ENCODE data around the gene MYO3A. TPM values are rescaled to one million over a fixed set of nuclear protein-coding genes. Genes with fewer than 3 reads are reported as not detected.

Gene MYO3A
- polyA plus RNA-seq, 1 experiment: not detected

GRCh38 chr10:26173837-26174236 lies 239.8 kb downstream of the MYO3A start:
- CTCF ChIA-PET: interaction anchor here (1.4 kb wide), 1 partner anchor 20 kb away, joined by 5 read pairs; no protein-coding TSS in a partner anchor
- POLR2A ChIA-PET: no interaction called here
- TF ChIP-seq, protein P1, sequence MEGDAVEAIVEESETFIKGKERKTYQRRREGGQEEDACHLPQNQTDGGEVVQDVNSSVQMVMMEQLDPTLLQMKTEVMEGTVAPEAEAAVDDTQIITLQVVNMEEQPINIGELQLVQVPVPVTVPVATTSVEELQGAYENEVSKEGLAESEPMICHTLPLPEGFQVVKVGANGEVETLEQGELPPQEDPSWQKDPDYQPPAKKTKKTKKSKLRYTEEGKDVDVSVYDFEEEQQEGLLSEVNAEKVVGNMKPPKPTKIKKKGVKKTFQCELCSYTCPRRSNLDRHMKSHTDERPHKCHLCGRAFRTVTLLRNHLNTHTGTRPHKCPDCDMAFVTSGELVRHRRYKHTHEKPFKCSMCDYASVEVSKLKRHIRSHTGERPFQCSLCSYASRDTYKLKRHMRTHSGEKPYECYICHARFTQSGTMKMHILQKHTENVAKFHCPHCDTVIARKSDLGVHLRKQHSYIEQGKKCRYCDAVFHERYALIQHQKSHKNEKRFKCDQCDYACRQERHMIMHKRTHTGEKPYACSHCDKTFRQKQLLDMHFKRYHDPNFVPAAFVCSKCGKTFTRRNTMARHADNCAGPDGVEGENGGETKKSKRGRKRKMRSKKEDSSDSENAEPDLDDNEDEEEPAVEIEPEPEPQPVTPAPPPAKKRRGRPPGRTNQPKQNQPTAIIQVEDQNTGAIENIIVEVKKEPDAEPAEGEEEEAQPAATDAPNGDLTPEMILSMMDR (IDR thresholded peaks at IDR 0.05; ENCODE audit: insufficient read depth, low read depth, low read length): no peak
- Histone ChIP-seq H3K36me3 (ENCODE audit: control insufficient read depth, insufficient read depth, low read length) (no peaks in the 10 kb centered on the region), H3K27me3 (ENCODE audit: control insufficient read depth, insufficient read depth, low read length) (no peaks in the 10 kb centered on the region), H3K4me3 (ENCODE audit: low read depth, low read length) (no peak overlapping the region)
- DNase-seq (ENCODE audit: low read depth): no peak

GRCh38 chr10:26177341-26177740 lies 243.3 kb downstream of the MYO3A start:
- no peak overlapping the region for H3K4me3 ChIP-seq (ENCODE audit: low read depth, low read length)
- CTCF ChIA-PET: interaction anchor here (0.9 kb wide), 1 partner anchor 302 kb away, joined by 3 read pairs; no protein-coding TSS in a partner anchor
- no peaks in the 10 kb centered on the region for H3K27me3 ChIP-seq (ENCODE audit: control insufficient read depth, insufficient read depth, low read length)
- DNase-seq (ENCODE audit: low read depth): no peak
- TF ChIP-seq, protein P1 (IDR thresholded peaks at IDR 0.05; ENCODE audit: insufficient read depth, low read depth, low read length): no peak
- POLR2A ChIA-PET: no interaction called here
- H3K36me3 ChIP-seq (ENCODE audit: control insufficient read depth, insufficient read depth, low read length): no peaks in the 10 kb centered on the region

GRCh38 chr10:26194275-26194674 lies 260.2 kb downstream of the MYO3A start:
- Histone ChIP-seq H3K36me3 (ENCODE audit: control insufficient read depth, insufficient read depth, low read length) (no peaks in the 10 kb centered on the region), H3K4me3 (ENCODE audit: low read depth, low read length) (no peak overlapping the region), H3K27me3 (ENCODE audit: control insufficient read depth, insufficient read depth, low read length) (no peaks in the 10 kb centered on the region)
- CTCF ChIA-PET: interaction anchor here (1.0 kb wide), 1 partner anchor 20 kb away, joined by 5 read pairs; no protein-coding TSS in a partner anchor
- POLR2A ChIA-PET: no interaction called here
- TF ChIP-seq, protein P1 (IDR thresholded peaks at IDR 0.05; ENCODE audit: insufficient read depth, low read depth, low read length): no peak
- DNase-seq (ENCODE audit: low read depth): no peak

DNA sequence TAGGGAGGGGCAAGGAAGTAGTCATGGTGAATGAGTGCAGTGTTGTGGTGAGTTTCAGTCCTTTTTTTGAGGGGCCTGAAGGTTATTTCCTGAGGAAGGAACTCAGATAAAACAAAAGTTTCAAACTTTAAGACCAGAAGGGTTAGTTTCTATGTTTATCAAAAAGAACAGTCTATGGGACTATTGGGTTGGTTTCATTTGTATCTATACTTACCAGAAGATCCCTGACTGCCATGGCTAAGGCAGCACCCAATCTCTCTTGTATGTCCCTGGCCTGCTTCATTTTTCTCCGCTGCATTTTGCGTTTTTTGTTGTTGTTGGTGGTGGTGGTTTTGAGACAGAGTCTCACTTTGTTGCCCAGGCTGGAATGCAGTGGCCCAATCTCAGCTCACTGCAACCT lies 263.2 kb downstream of the MYO3A start:
- H3K4me3 ChIP-seq (ENCODE audit: low read depth, low read length): no peak overlapping the region
- H3K36me3 ChIP-seq (ENCODE audit: control insufficient read depth, insufficient read depth, low read length): no peaks in the 10 kb centered on the region
- H3K27me3 ChIP-seq (ENCODE audit: control insufficient read depth, insufficient read depth, low read length): no peaks in the 10 kb centered on the region
- no peak for DNase-seq (ENCODE audit: low read depth)
- CTCF ChIA-PET: no interaction called here
- POLR2A ChIA-PET: no interaction called here
- TF ChIP-seq, protein P1 (IDR thresholded peaks at IDR 0.05; ENCODE audit: insufficient read depth, low read depth, low read length): no peak

GRCh38 chr10:26198119-26198518 lies 264.1 kb downstream of the MYO3A start:
- H3K4me3 ChIP-seq (ENCODE audit: low read depth, low read length): no peak overlapping the region
- no peaks in the 10 kb centered on the region for H3K27me3 ChIP-seq (ENCODE audit: control insufficient read depth, insufficient read depth, low read length)
- no peak for DNase-seq (ENCODE audit: low read depth)
- ChIA-PET CTCF (no interaction called here), POLR2A (no interaction called here)
- H3K36me3 ChIP-seq (ENCODE audit: control insufficient read depth, insufficient read depth, low read length): no peaks in the 10 kb centered on the region
- TF ChIP-seq, protein P1 (IDR thresholded peaks at IDR 0.05; ENCODE audit: insufficient read depth, low read depth, low read length): no peak

All from BJ (cell line).